Erythroblast (primary cell): ENCODE results near the gene SPTSSA.

Experiments
- GATA1 ChIP-seq: IDR thresholded peaks from 2 replicates; pipeline ENCODE4 v1.6.1; 2011; ENCODE audit warnings: low read depth, mild to moderate bottlenecking, control low read depth, low read length, moderate library complexity
- POLR2A ChIP-seq: IDR thresholded peaks from 2 replicates; pipeline ENCODE4 v1.6.1; 2011; ENCODE audit warnings: mild to moderate bottlenecking, low read length

- TF ChIP-seq POLR2A (no peak), GATA1 (no peak)
Observed at GRCh38 chr14:34502001-34502400, 40.0 kb upstream of the SPTSSA start.
